Ovary (tissue), 3 donors: ENCODE data around the gene TCEAL4.

ENCODE experiments used
- CTCF ChIP-seq, 3 donors: fragments of 450-650 bp in 2 of 3; fragments of 200-600 bp in 1 of 3; IDR thresholded peaks; one replicate each; pipeline versions ENCODE4 v1.5.1 to v1.8.0; 2016 to 2022; ENCODE audit warnings: antibody characterized with exemption in 3 of 3, mild to moderate bottlenecking in 1 of 3
- EP300 ChIP-seq: sonication (generic); formaldehyde crosslinking; IDR thresholded peaks from one replicate; pipeline ENCODE4 v1.6.1; 2017; ENCODE audit warnings: antibody characterized with exemption
- POLR2A ChIP-seq: fragments of 450-650 bp; IDR thresholded peaks from one replicate; pipeline ENCODE4 v1.6.1; 2017; ENCODE audit warnings: antibody characterized with exemption, mild to moderate bottlenecking, moderate library complexity
- donor health status: DM: no; HTN: no; CAD: no.

GRCh38 chrX:103556963-103557612, 28.2 kb upstream of the TCEAL4 start:
- TF ChIP-seq CTCF (IDR thresholded peaks at IDR 0.05) = no peak
- no peak for TF ChIP-seq POLR2A
- no peak for TF ChIP-seq EP300
